Vagina (tissue), 2 donors: ENCODE data around the gene ZNF182. TPM values are rescaled to one million over a fixed set of nuclear protein-coding genes. Genes with fewer than 3 reads are reported as not detected.

Experiments
- DNase-seq, 2 donors: peaks; one replicate each; pipeline ENCODE4 v3.0.0-alpha.2; 2017; ENCODE audit errors: extremely low spot score in 2 of 2
- H3K27ac ChIP-seq: fragments of 200-600 bp; sonication (generic); one replicate; pipeline ENCODE4 v1.5.1; 2019
- H3K27me3 ChIP-seq: fragments of 200-600 bp; sonication (generic); one replicate; pipeline ENCODE4 v1.5.1; 2019
- H3K36me3 ChIP-seq, 2 donors: fragments of 200-600 bp; sonication (generic); one replicate each; pipeline ENCODE4 v1.5.1; 2017 to 2019
- H3K4me1 ChIP-seq: fragments of 200-600 bp; sonication (generic); one replicate; pipeline ENCODE4 v1.5.1; 2019
- H3K4me3 ChIP-seq, 2 donors: fragments of 200-600 bp; sonication (generic); 1 replicate in 1 of 2; 2 replicates in 1 of 2; pipeline ENCODE4 v1.5.1; 2016 to 2019
- H3K9me3 ChIP-seq: fragments of 200-600 bp; sonication (generic); one replicate; pipeline ENCODE4 v1.5.1; 2019
- CTCF ChIP-seq, 3 experiments: fragments of 450-650 bp in 2 of 3; fragments of 200-600 bp in 1 of 3; sonication (generic) in 1 of 3; IDR thresholded peaks; one replicate each; pipeline ENCODE4 v1.5.1; 2017 to 2019; ENCODE audit warnings: antibody characterized with exemption in 3 of 3, mild to moderate bottlenecking in 2 of 3, moderate library complexity in 2 of 3
- POLR2A ChIP-seq, 2 donors: fragments of 450-650 bp; IDR thresholded peaks; one replicate each; pipeline ENCODE4 v1.6.1; 2017; ENCODE audit warnings: antibody characterized with exemption in 2 of 2, mild to moderate bottlenecking in 2 of 2, moderate library complexity in 2 of 2
- POLR2AphosphoS5 ChIP-seq, 2 donors: sonication (generic); formaldehyde crosslinking; IDR thresholded peaks; one replicate each; pipeline ENCODE4 v1.9.0; 2017; ENCODE audit warnings: antibody characterized with exemption in 2 of 2, mild to moderate bottlenecking in 2 of 2, low read depth in 1 of 2; ENCODE audit not compliant: insufficient read depth in 1 of 2
- intact Hi-C: fragments of 100-400 bp; cut with DNase I; formaldehyde crosslinking; loops from one replicate; pipeline ENCODE4 v1.15.1; 2023
- total RNA-seq: library from RNA; depleted of rRNA; stranded (reverse); fragments of >200 nt; gene quantifications from one replicate; pipeline ENCODE4 v1.2.3, GENCODE V29; 2016

The ZNF182 gene
- total RNA-seq, 1 donor from 2014 or later = 4.2 TPM

DNA sequence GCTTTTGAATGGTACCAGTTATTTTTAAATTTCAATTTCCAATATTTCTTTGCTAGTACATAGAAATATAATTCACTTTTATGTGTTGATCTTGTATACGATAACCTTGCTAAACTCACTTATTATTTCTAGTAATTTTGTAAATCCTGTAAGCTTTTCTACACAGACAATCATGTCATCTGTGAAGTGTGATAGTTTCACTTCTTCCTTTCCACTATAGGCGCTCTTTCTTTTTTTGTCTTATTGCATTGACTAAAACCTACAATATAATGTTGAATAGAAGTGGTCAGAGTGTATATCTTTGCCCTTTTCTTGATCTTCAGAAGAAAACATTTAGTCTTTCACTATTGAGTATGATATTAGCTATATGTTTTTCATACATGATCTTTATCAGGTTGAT lies 76.6 kb downstream of the ZNF182 start:
- intact Hi-C loops = no loop called here
- no peak for DNase-seq
- TF ChIP-seq POLR2AphosphoS5 (IDR thresholded peaks at IDR 0.05; ENCODE audit: insufficient read depth in 1 of 2, low read depth in 1 of 2) (no peak), CTCF (IDR thresholded peaks at IDR 0.05) (no peak), POLR2A (IDR thresholded peaks at IDR 0.05) (no peak)
- Histone ChIP-seq H3K27me3 (no peaks in the 10 kb centered on the region), H3K27ac (no peak overlapping the region), H3K4me1 (no peaks in the 10 kb centered on the region), H3K4me3 (no peak overlapping the region), H3K36me3 (no peaks in the 10 kb centered on the region), H3K9me3 (no peaks in the 10 kb centered on the region)

Other genes starting within 250 kb of the ZNF182 start
- gene ZNF81, start 167.1 kb downstream of the ZNF182 start, total RNA-seq = 6.9 TPM
- gene SPACA5, start 3.0 kb upstream of the ZNF182 start, total RNA-seq = not detected
- gene ZNF630, start 67.7 kb upstream of the ZNF182 start, total RNA-seq = 4.7 TPM
- gene SPACA5B, start 126.6 kb upstream of the ZNF182 start, total RNA-seq = not detected
- not detected for gene SSX5, start 192.8 kb upstream of the ZNF182 start, total RNA-seq